AG09309 (cell line): Measurements from ENCODE around the gene ATG101.

Experiments used
- DNase-seq: peaks from one replicate; pipeline ENCODE4 v3.0.0-alpha.2; 2010; ENCODE audit warnings: low read depth
- H3K4me3 ChIP-seq: 2 replicates; pipeline ENCODE4 v1.5.1; 2011; ENCODE audit warnings: mild to moderate bottlenecking, low read depth, low read length, moderate library complexity; ENCODE audit not compliant: control insufficient read depth
- TF ChIP-seq, protein P1 (sequence below): IDR thresholded peaks from 2 replicates; pipeline ENCODE4 v1.5.1; 2011; ENCODE audit warnings: mild to moderate bottlenecking, low read depth, low read length, inconsistent platforms; ENCODE audit not compliant: insufficient read depth, control insufficient read depth; ENCODE audit errors: missing control alignments

The ATG101 gene

DNA sequence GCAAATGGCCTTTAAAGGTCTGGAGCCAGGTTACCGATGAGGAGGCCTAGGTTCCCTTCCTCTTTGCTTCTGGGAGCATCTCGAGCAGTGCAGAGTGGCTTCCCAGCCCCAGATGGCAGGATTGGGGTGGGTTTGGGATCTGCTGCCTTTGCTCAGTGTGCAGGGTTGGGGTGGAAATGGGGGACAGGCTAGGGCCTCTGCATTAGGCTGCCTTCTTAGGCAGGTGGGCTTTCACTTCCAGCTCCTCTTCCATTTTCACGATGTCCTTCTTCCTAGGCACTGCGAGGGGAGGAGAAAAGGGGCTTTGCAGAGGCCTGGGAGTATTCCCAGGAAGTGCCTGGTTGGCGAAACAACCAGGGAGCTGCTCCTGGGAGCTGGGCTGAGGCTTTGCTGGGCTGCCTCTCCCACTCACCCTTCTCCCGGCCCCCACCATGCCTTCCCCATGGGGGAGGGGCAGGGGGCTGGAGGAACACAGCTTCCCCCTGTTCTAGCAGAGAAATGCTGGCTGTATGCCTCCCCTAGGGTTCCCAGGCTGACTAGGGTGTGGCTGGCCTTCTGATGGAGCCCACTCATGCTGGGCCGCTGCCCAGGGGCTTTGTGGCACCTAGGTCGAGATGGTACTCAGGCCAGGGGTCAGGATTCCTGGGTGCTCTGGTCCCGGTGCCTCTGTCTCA lies 16.1 kb upstream of the ATG101 start:
- TF ChIP-seq, protein P1, sequence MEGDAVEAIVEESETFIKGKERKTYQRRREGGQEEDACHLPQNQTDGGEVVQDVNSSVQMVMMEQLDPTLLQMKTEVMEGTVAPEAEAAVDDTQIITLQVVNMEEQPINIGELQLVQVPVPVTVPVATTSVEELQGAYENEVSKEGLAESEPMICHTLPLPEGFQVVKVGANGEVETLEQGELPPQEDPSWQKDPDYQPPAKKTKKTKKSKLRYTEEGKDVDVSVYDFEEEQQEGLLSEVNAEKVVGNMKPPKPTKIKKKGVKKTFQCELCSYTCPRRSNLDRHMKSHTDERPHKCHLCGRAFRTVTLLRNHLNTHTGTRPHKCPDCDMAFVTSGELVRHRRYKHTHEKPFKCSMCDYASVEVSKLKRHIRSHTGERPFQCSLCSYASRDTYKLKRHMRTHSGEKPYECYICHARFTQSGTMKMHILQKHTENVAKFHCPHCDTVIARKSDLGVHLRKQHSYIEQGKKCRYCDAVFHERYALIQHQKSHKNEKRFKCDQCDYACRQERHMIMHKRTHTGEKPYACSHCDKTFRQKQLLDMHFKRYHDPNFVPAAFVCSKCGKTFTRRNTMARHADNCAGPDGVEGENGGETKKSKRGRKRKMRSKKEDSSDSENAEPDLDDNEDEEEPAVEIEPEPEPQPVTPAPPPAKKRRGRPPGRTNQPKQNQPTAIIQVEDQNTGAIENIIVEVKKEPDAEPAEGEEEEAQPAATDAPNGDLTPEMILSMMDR, result no peak
- H3K4me3 ChIP-seq, result no peak overlapping the region
- DNase-seq, result no peak

DNA sequence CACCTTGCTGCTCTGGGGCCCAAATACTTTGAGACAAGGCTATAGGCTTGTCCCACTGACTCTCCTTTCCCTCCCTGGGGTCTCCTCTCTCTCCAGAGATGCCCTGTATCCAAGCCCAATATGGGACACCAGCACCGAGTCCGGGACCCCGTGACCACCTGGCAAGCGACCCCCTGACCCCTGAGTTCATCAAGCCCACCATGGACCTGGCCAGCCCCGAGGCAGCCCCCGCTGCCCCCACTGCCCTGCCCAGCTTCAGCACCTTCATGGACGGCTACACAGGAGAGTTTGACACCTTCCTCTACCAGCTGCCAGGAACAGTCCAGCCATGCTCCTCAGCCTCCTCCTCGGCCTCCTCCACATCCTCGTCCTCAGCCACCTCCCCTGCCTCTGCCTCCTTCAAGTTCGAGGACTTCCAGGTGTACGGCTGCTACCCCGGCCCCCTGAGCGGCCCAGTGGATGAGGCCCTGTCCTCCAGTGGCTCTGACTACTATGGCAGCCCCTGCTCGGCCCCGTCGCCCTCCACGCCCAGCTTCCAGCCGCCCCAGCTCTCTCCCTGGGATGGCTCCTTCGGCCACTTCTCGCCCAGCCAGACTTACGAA lies 15.4 kb upstream of the ATG101 start:
- no peak for DNase-seq
- H3K4me3 ChIP-seq, result no peak overlapping the region
- TF ChIP-seq, protein P1, result no peak

DNA sequence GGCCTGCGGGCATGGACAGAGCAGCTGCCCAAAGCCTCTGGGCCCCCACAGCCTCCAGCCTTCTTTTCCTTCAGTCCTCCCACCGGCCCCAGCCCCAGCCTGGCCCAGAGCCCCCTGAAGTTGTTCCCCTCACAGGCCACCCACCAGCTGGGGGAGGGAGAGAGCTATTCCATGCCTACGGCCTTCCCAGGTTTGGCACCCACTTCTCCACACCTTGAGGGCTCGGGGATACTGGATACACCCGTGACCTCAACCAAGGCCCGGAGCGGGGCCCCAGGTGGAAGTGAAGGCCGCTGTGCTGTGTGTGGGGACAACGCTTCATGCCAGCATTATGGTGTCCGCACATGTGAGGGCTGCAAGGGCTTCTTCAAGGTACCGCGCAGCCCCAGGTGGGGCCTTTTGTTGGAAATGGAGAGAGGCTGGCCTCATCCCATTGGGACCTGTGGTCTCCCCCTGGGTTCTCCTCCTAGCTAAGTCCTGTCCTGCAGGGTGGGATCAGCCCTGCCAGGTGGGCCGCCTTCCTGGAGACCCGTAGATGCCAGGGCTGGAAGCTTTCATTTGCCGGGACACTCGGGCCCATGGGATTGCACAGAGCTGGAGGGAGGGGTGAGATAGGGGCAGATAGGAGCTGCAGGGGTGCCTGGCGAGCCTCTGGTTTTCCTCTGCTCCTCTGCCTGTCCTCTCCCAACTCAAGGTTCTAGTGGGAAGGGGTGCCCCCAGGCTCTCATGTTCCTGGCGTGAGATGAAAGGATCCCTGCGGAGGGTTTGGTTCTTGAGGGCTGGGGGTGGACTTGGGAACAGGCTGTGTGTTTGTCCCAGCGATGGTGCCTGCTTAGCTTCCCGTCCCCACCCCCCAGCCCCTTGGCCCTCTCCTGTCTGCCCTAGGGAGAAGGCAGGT lies 14.7 kb upstream of the ATG101 start:
- no peak for DNase-seq
- no peak overlapping the region for H3K4me3 ChIP-seq
- TF ChIP-seq, protein P1, result no peak

GRCh38 chr12:52055731-52056711 lies 13.8 kb upstream of the ATG101 start:
- TF ChIP-seq, protein P1, result no peak
- DNase-seq, result no peak
- no peak overlapping the region for H3K4me3 ChIP-seq

DNA sequence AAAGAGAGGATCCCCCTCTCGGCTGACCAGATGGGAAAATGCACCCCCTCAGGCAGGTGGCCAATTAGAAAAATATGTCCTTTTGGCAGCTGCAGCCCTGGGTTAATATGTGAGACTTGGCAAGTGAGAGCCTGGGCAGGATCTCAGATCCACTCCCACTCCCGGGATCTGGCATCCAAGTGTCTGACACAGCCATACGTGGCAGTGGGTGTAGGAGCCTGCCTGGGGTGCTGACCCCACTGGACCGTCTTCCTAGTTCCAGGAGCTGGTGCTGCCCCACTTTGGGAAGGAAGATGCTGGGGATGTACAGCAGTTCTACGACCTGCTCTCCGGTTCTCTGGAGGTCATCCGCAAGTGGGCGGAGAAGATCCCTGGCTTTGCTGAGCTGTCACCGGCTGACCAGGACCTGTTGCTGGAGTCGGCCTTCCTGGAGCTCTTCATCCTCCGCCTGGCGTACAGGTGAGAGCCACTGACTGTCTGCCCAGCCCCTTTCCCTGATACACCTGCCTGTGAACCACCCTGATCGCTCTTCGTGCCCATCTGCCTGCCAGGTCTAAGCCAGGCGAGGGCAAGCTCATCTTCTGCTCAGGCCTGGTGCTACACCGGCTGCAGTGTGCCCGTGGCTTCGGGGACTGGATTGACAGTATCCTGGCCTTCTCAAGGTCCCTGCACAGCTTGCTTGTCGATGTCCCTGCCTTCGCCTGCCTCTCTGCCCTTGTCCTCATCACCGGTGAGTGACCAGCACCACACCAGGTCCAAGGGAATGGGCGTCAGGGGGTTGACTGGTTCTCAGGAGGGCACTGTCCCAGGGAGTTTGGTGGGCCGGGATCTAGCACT lies 12.8 kb upstream of the ATG101 start:
- H3K4me3 ChIP-seq, result no peak overlapping the region
- no peak for DNase-seq
- TF ChIP-seq, protein P1, result no peak
